Skeletal muscle satellite cell (primary cell): ENCODE measurements around the gene UPK3A.

ENCODE experiments used
- H3K27me3 ChIP-seq: 2 replicates; pipeline ENCODE4 v1.7.0; 2013; ENCODE audit warnings: low read length; ENCODE audit not compliant: control insufficient read depth, insufficient read depth
- H3K36me3 ChIP-seq: 2 replicates; pipeline ENCODE4 v1.7.0; 2013; ENCODE audit warnings: mild to moderate bottlenecking, control low read depth, low read length; ENCODE audit not compliant: insufficient read depth
- H3K4me1 ChIP-seq: 2 replicates; pipeline ENCODE4 v1.7.0; 2013; ENCODE audit warnings: low read length; ENCODE audit not compliant: control insufficient read depth, insufficient read depth
- H3K4me2 ChIP-seq: 2 replicates; pipeline ENCODE4 v1.7.0; 2013; ENCODE audit warnings: mild to moderate bottlenecking, low read length
- H3K4me3 ChIP-seq: 2 replicates; pipeline ENCODE4 v1.7.0; 2013; ENCODE audit warnings: low read length
- H3K9ac ChIP-seq: 2 replicates; pipeline ENCODE4 v1.7.0; 2013; ENCODE audit warnings: mild to moderate bottlenecking, low read depth, low read length, moderate library complexity
- H3K9me3 ChIP-seq: replicated peaks from 2 replicates; pipeline ENCODE4 v1.7.0; 2013; ENCODE audit warnings: mild to moderate bottlenecking, control low read depth, low read length

Gene UPK3A

DNA sequence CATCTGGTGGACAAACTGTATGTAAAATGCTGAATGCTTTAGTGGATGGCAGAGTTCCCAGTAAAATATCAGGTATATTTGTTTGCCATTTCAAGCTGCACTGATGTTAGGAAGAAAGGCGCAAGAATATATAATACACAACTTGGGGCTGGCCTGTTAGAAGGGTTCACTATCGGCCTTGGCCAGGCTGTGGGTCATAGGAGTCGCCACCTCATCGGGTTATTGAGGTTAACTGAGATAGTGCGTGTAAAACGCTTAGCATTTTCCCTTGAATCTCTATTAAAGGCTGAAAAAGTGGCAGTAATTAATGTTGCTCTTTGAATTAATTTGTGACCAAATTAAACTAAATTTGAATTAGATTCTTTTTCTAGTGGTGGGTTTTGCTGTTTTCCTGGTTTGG is 30.0 kb downstream of the UPK3A start:
- Histone ChIP-seq H3K9me3 (no peaks in the 10 kb centered on the region), H3K4me2 (no peak overlapping the region), H3K4me1 (peaks cover 43% of the 10 kb centered on the region), H3K27me3 (no peaks in the 10 kb centered on the region), H3K9ac (no peak overlapping the region), H3K36me3 (no peaks in the 10 kb centered on the region), H3K4me3 (no peak overlapping the region)

DNA sequence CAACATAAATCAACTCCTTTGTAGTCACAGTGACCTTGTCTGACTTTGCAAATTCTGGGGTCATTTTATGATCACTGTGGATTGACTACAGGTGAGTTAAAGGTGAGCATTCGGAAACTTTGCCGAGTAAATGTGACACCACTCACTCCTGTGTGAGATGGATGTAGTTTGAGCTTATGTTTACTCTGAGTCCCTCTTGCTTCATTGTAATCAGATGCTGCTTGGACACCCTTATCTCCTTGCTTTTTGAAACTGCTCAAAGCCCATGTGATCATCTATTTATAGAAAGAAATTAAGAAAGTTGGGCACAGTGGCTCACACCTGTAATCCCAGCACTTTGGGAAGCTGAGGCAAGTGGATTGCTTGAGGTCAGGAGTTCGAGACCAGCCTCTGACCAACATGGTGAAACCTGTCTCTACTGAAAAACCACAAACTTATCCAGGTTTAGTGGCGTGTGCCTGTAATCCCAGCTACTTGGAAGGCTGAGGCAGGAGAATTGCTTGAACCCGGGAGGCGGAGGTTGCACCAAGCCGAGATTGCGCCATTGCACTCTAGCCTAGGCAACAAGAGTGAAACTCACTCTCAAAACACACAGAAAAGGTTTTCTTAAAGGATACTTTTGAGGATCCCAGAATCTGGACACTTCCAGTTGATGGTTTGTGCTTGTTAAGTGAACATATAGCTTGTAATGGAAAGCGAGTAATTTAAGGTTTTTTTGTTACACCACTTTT is 32.2 kb downstream of the UPK3A start:
- H3K9ac ChIP-seq: peak overlapping the region; percentile 48
- H3K9me3 ChIP-seq: no peaks in the 10 kb centered on the region
- peaks cover 43% of the 10 kb centered on the region for H3K4me1 ChIP-seq
- H3K36me3 ChIP-seq: no peaks in the 10 kb centered on the region
- H3K27me3 ChIP-seq: no peaks in the 10 kb centered on the region
- peak overlapping the region; percentile 70 for H3K4me2 ChIP-seq
- H3K4me3 ChIP-seq: no peak overlapping the region

DNA sequence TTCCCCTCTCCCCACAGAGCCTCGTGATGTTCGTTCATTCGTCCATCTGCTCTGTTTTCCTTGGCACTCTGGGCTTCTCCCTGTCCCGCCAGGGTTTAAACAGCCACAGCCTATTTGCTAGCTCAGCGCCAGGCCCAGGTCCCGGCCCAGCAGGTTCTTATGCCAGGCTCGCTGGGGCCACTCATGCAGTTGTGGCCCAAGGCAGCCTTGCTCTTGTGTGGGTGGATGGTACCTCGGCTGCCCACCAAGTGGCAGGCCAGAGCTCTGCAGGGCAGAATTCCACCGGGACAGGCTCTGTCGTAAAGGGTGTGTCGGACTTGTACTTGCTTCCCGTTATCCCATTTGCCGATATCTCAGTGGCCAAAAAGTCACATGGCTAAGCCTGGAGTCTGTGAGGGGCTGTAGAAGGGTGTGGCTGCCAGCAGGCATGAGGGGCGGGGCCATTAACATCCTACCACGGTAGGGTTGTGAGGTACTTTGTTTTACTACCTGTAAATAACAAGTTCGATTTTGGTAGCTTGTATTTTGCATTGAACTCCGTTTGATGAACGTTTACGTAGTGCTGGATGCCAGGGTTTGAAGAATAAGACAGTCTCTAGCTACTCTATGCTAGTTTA is 32.9 kb downstream of the UPK3A start:
- Histone ChIP-seq H3K4me3 (peak overlapping the region; percentile 19), H3K4me1 (peaks cover 43% of the 10 kb centered on the region), H3K9me3 (no peaks in the 10 kb centered on the region), H3K4me2 (peak overlapping the region; percentile 70), H3K27me3 (no peaks in the 10 kb centered on the region), H3K36me3 (no peaks in the 10 kb centered on the region), H3K9ac (peak overlapping the region; percentile 48)

DNA sequence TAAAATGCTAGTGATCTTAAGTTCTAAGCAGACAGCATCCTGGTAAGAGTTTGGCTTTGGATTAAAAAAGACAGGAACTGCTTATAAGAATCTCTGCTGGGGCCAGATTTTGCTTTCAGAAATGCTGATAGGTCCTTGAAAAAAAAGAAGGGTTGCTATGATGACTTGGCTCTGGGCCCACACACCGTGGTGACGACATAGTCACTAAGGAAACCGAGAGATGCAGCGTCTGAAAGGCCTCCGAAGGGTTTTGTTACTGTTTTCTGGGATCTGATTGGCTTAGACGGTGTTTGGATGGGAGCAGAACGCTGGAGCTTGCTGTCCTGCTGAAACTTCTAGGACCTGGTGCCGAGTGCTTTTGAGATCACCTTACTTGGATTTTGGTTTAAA is 33.4 kb downstream of the UPK3A start:
- H3K4me3 ChIP-seq: peak overlapping the region; percentile 28
- peak overlapping the region; percentile 70 for H3K4me2 ChIP-seq
- H3K9me3 ChIP-seq: no peaks in the 10 kb centered on the region
- H3K9ac ChIP-seq: peak overlapping the region; percentile 48
- H3K27me3 ChIP-seq: no peaks in the 10 kb centered on the region
- peaks cover 4% of the 10 kb centered on the region for H3K36me3 ChIP-seq
- peaks cover 43% of the 10 kb centered on the region for H3K4me1 ChIP-seq

DNA sequence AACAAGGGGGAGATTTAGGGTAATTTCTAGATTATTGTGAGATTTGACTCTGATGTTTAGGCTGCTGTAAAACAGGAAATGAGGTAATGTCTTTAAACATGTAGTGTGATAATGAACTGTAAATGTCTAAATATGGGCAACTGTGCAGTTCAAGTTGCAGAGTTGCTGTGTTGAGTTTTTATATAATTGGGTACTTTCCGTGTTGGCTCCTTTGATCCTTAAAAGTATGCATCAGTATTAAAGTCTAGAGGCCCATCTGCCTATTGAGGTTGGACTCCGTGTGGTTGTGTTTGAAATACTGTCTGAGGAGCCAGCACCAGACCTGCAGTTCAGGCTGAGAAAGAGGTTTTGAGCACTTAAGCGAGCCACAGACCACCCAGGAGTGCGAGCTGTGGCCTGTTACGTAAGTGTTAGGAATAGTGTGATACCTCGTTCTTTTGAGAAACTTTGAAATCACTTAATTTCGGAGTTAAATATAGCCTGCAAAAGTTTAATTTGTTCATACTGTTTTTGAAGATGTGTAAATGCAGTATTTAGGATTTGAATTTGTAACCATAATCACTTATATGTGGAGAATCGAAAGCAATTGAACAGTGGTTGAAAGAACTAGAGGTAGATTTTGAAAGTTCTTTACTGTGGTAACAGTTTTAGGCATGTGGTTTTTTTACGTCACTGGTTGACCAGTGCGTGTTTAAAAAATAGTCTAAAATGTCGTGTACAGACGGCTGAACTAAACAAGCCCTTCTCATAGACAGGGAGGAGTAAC is 34.0 kb downstream of the UPK3A start:
- H3K27me3 ChIP-seq: no peaks in the 10 kb centered on the region
- peak overlapping the region; percentile 48 for H3K9ac ChIP-seq
- peaks cover 10% of the 10 kb centered on the region for H3K36me3 ChIP-seq
- peaks cover 43% of the 10 kb centered on the region for H3K4me1 ChIP-seq
- H3K9me3 ChIP-seq: no peaks in the 10 kb centered on the region
- H3K4me2 ChIP-seq: peak overlapping the region; percentile 70
- H3K4me3 ChIP-seq: peak overlapping the region; percentile 28

DNA sequence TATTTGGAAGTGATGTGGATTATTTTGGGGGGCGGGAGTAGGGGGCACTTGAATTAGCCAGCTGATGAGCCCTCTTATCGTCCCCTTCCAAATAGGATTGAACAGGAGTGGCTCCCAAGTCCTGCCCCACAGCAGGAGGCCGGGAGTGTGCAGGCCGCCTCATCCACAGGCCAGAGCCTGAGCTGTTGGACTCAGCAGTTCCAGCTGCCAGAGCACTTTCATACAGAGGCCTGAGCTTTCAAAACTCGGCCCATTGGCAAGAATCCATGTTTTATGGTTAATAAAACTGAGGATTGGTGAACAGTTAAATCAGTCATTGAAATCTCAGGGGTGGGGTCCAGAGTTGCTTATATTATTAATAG is 34.6 kb downstream of the UPK3A start:
- H3K4me3 ChIP-seq: no peak overlapping the region
- peak overlapping the region; percentile 70 for H3K4me2 ChIP-seq
- no peaks in the 10 kb centered on the region for H3K27me3 ChIP-seq
- peak overlapping the region; percentile 48 for H3K9ac ChIP-seq
- H3K9me3 ChIP-seq: no peaks in the 10 kb centered on the region
- H3K36me3 ChIP-seq: peaks cover 12% of the 10 kb centered on the region
- peaks cover 39% of the 10 kb centered on the region for H3K4me1 ChIP-seq

DNA sequence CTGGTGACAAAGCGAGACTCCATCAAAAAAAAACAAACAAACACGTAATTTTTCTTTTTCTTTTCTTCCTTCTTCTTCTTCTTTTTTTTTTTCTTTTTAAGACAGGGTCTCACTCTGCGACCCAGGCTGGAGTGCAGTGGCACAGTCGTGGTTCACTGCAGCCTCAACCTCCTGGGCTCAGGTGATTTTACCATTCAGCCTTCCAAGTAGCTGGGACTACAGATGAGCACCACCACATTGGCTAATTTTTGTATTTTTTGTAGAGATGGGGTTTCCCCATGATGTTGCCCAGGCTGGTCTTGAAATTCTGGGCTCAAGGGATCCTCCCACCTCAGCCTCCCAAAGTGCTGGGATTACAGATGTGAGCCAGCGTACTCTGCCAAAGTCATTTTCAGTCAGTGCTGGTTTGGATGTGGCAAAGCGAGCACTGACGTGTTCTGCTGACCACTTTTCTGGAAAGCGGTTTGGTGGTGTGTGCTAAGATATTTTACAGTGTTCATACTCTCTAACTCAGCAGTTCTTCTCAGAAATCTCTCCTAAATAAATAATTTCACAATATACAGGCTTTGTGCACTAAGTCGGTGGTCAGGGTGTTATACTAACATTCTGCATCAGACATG is 35.7 kb downstream of the UPK3A start:
- H3K9me3 ChIP-seq: no peaks in the 10 kb centered on the region
- peaks cover 15% of the 10 kb centered on the region for H3K36me3 ChIP-seq
- H3K4me3 ChIP-seq: no peak overlapping the region
- no peaks in the 10 kb centered on the region for H3K27me3 ChIP-seq
- H3K4me1 ChIP-seq: peaks cover 39% of the 10 kb centered on the region
- H3K4me2 ChIP-seq: peak overlapping the region; percentile 70
- peak overlapping the region; percentile 48 for H3K9ac ChIP-seq

DNA sequence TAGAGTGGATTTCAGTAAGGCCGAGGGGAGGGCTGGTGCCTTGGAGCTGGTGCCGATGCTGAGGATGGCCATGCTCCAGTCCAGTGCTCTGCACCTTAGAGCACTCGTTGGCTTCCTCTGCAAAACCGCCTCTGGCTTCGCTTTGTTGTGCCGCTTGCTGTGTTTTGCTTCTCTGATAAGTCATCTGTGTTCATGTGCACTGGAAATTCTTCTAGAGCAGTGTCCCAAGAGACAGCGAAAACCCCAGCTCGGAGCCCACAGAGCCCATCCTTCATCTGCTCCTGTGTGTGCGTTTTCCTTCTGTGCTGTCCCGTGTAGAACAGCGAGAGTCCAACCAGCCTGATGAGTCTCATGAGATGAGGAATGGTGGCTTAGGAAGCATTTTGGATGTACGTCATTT is 37.1 kb downstream of the UPK3A start:
- no peak overlapping the region for H3K4me3 ChIP-seq
- H3K4me1 ChIP-seq: peaks cover 39% of the 10 kb centered on the region
- no peaks in the 10 kb centered on the region for H3K9me3 ChIP-seq
- peaks cover 15% of the 10 kb centered on the region for H3K36me3 ChIP-seq
- H3K9ac ChIP-seq: no peak overlapping the region
- H3K4me2 ChIP-seq: no peak overlapping the region
- H3K27me3 ChIP-seq: no peaks in the 10 kb centered on the region

DNA sequence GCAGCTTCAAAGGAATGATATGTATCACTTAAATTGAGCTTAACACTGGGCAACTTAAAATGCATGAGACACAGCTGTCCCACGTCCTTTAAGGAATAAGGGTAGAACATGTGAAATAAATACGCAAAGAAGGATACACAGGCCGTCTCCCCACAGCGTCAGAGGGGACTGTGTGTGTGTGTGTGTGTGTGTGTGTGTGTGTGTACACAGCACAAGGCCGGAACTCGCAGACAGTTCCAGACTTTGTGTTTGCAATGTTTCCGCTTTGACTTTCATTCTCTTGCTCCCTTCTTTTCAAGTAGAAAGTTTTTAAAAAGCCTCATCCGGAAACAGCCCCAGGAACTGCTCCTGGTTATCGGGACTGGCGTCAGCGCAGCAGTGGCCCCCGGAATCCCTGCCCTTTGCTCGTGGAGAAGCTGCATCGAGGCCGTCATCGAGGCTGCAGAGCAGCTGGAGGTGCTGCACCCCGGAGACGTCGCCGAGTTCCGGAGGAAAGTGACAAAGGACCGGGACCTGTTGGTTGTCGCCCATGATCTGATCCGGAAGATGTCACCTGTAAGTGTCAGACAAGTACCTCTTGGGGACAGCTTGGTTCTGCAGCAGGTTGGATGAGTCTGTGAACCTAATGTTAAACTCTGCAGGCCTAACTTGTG is 38.2 kb downstream of the UPK3A start:
- no peak overlapping the region for H3K4me3 ChIP-seq
- H3K4me1 ChIP-seq: peaks cover 27% of the 10 kb centered on the region
- no peak overlapping the region for H3K9ac ChIP-seq
- H3K36me3 ChIP-seq: peaks cover 15% of the 10 kb centered on the region
- H3K27me3 ChIP-seq: no peaks in the 10 kb centered on the region
- H3K4me2 ChIP-seq: no peak overlapping the region
- H3K9me3 ChIP-seq: no peaks in the 10 kb centered on the region

DNA sequence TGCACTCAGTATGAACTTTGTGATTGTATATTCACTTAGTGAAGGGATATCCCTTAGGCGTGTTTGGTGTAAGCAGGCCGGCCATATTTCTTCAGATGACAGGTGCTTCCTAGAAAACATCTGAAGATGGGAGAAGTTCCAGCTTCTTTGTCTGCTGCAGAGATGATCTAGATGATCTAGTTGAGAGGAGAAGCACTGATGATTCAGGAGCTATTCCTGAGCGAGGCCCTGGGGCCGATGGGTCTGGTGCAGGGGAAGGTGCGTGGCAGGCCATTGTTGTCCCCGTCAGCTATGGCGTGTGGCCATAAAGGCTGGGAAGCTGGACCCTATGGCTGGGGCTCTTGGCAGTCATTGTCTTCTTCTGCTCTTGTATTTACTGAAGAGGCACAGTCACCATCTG is 38.9 kb downstream of the UPK3A start:
- Histone ChIP-seq H3K4me1 (peaks cover 20% of the 10 kb centered on the region), H3K4me2 (no peak overlapping the region), H3K27me3 (no peaks in the 10 kb centered on the region), H3K9me3 (no peaks in the 10 kb centered on the region), H3K4me3 (no peak overlapping the region), H3K36me3 (peaks cover 15% of the 10 kb centered on the region), H3K9ac (no peak overlapping the region)

DNA sequence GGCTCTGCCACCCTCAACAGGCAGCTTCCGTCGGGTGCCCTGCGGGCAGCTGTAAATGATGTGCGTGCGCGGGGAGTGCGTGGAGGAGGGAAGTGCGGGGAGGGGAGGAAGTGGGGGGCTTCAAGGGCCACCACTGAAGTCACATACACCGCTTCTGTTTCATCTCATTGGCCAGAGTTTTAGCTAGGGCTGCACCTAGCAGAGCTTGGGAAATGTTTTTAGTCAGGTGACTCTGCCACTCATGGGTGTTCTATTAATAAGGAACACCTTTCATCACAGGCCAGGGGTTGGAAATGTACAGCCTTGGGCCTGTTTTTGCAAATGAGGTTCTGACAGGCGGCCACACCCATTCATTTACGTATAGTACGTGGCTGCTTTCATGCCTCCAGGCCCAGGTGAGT is 39.6 kb downstream of the UPK3A start:
- Histone ChIP-seq H3K4me3 (no peak overlapping the region), H3K9ac (no peak overlapping the region), H3K36me3 (peaks cover 15% of the 10 kb centered on the region), H3K9me3 (no peaks in the 10 kb centered on the region), H3K27me3 (no peaks in the 10 kb centered on the region), H3K4me2 (no peak overlapping the region), H3K4me1 (peaks cover 20% of the 10 kb centered on the region)
